SK-N-MC (cell line): Measurements from ENCODE around the gene WFIKKN1.

ENCODE experiments used
- EZH2 ChIP-seq: fragments of 200-600 bp; sonication (generic); IDR thresholded peaks from one replicate; pipeline ENCODE4 v1.6.1; 2017; ENCODE audit warnings: antibody characterized with exemption
- POLR2AphosphoS5 ChIP-seq: IDR thresholded peaks from 2 replicates; pipeline ENCODE4 v1.6.1; 2012; ENCODE audit warnings: mild to moderate bottlenecking, low read depth, low read length, borderline replicate concordance

DNA sequence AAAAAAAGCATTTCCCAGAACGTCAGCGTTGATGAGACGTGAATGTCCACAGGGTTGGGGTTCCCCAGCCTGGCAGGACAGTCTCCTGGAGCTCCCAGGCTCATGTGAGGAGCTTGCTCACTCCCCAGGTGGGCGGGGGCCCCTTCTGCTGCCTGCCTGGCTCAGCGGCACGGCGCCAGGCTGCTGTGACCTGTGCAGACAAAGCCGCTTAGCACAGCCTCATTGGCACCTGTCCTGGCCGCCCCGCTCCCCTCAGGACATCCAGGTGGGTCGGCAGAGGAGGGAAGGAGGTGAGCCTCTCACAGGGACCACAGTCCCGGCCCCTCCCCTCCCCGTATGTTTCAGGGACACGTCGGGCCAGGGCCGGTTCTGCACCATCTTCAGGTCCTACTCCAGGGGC is 12.9 kb upstream of the WFIKKN1 start:
- TF ChIP-seq POLR2AphosphoS5, result no peak
- TF ChIP-seq EZH2, result no peak
